IMR-90 (cell line): ENCODE results near the gene ARFGEF3. TPM values are rescaled to one million over a fixed set of nuclear protein-coding genes. Genes with fewer than 3 reads are reported as not detected.

Experiments
- ATAC-seq: fragments of 200-7000 bp; cut with Tn5 transposase; 2 replicates; pipeline ENCODE4 v1.9.1; 2020; ENCODE audit warnings: low read depth, mild to moderate bottlenecking, moderate library complexity
- BruUV-seq: library from RNA; stranded (reverse); fragments of 400-500 nt; replicated peaks from 2 replicates; lab custom pipeline; 2021; lab: Mats Ljungman, UMichigan
- CTCF ChIA-PET: fragments of 300-600 bp; formaldehyde crosslinking; extraction: SDS; loops from one replicate; lab custom pipeline; 2021; ENCODE audit warnings: antibody characterized with exemption; lab: Yijun Ruan, JAX
- POLR2A ChIA-PET: fragments of 300-600 bp; sonication (Branson Sonifier 250); formaldehyde crosslinking; loops from one replicate; lab custom pipeline; 2022; ENCODE audit warnings: antibody characterized with exemption; ENCODE audit not compliant: unreplicated experiment; lab: Charles Lee
- DNase-seq: peaks from one replicate; pipeline ENCODE4 v3.0.0; 2013
- H2AFZ ChIP-seq: replicated peaks from 2 replicates; pipeline ENCODE3; 2013; ENCODE audit warnings: low read length, mild to moderate bottlenecking; ENCODE audit not compliant: poor library complexity
- H2AK5ac ChIP-seq: 2 replicates; pipeline ENCODE4 v1.6.1; 2013; ENCODE audit warnings: low read depth, low read length, inconsistent platforms
- H2AK9ac ChIP-seq: replicated peaks from 2 replicates; pipeline ENCODE3; 2013; ENCODE audit warnings: mild to moderate bottlenecking, low read depth, low read length, moderate library complexity; ENCODE audit not compliant: poor library complexity
- H2BK120ac ChIP-seq: 2 replicates; pipeline ENCODE4 v1.6.1; 2013; ENCODE audit warnings: low read depth, low read length, inconsistent platforms
- H2BK15ac ChIP-seq: 3 replicates; pipeline ENCODE4 v1.6.1; 2013; ENCODE audit warnings: low read depth, low read length, inconsistent platforms
- H2BK20ac ChIP-seq: 2 replicates; pipeline ENCODE4 v1.6.1; 2013; ENCODE audit warnings: low read depth, mild to moderate bottlenecking, inconsistent platforms, low read length, moderate library complexity
- H2BK5ac ChIP-seq: 2 replicates; pipeline ENCODE4 v1.6.1; 2013; ENCODE audit warnings: mild to moderate bottlenecking, low read depth, low read length, inconsistent platforms; ENCODE audit not compliant: poor library complexity, severe bottlenecking
- H3K14ac ChIP-seq: replicated peaks from 2 replicates; pipeline ENCODE4 v1.6.1; 2013; ENCODE audit warnings: low read depth, low read length, inconsistent platforms
- H3K18ac ChIP-seq: 2 replicates; pipeline ENCODE4 v1.6.1; 2013; ENCODE audit warnings: low read depth, low read length, control low read depth
- H3K23ac ChIP-seq: 2 replicates; pipeline ENCODE4 v1.6.1; 2013; ENCODE audit warnings: low read depth, low read length, inconsistent platforms
- H3K27ac ChIP-seq: 2 replicates; pipeline ENCODE4 v1.5.1; 2013; ENCODE audit warnings: mild to moderate bottlenecking, control low read depth, low read length; ENCODE audit not compliant: insufficient read depth
- H3K27me3 ChIP-seq: 2 replicates; pipeline ENCODE4 v1.6.1; 2013; ENCODE audit warnings: low read length; ENCODE audit not compliant: control insufficient read depth, insufficient read depth
- H3K36me3 ChIP-seq: 2 replicates; pipeline ENCODE4 v1.6.1; 2013; ENCODE audit warnings: low read length, mixed read lengths; ENCODE audit not compliant: control insufficient read depth, insufficient read depth
- H3K4ac ChIP-seq: 2 replicates; pipeline ENCODE4 v1.6.1; 2013; ENCODE audit warnings: low read depth, low read length, inconsistent platforms
- H3K4me1 ChIP-seq: 2 replicates; pipeline ENCODE4 v1.6.1; 2013; ENCODE audit warnings: low read length, mixed read lengths; ENCODE audit not compliant: control insufficient read depth, insufficient read depth
- H3K4me2 ChIP-seq: 2 replicates; pipeline ENCODE4 v1.6.1; 2013; ENCODE audit warnings: low read depth, mild to moderate bottlenecking, control low read depth, low read length, moderate library complexity
- H3K4me3 ChIP-seq: 2 replicates; pipeline ENCODE4 v1.5.1; 2013; ENCODE audit warnings: low read depth, mild to moderate bottlenecking, control low read depth, low read length, moderate library complexity; ENCODE audit not compliant: insufficient read depth
- H3K56ac ChIP-seq: 2 replicates; pipeline ENCODE4 v1.6.1; 2013; ENCODE audit warnings: low read length, inconsistent platforms; ENCODE audit not compliant: insufficient read depth; ENCODE audit errors: extremely low read depth
- H3K79me1 ChIP-seq, 2 experiments: 2 replicates each; pipeline ENCODE4 v1.6.1; 2013; ENCODE audit warnings: low read length in 2 of 2, inconsistent platforms in 1 of 2, low read depth in 1 of 2
- H3K9ac ChIP-seq: 2 replicates; pipeline ENCODE4 v1.6.1; 2013; ENCODE audit warnings: low read depth, low read length, control low read depth
- H3K9me1 ChIP-seq: 2 replicates; pipeline ENCODE4 v1.6.1; 2013; ENCODE audit warnings: low read length, inconsistent platforms; ENCODE audit not compliant: insufficient read depth
- H3K9me3 ChIP-seq: 2 replicates; pipeline ENCODE4 v1.6.1; 2013; ENCODE audit warnings: low read length; ENCODE audit not compliant: control insufficient read depth, insufficient read depth
- H4K20me1 ChIP-seq: 2 replicates; pipeline ENCODE4 v1.6.1; 2013; ENCODE audit warnings: low read length, inconsistent platforms; ENCODE audit not compliant: insufficient read depth
- H4K5ac ChIP-seq: 2 replicates; pipeline ENCODE4 v1.6.1; 2013; ENCODE audit warnings: mild to moderate bottlenecking, low read depth, low read length, control low read depth
- H4K8ac ChIP-seq, 2 experiments: 2 replicates each; pipeline ENCODE4 v1.6.1; 2013; ENCODE audit warnings: low read depth in 2 of 2, low read length in 2 of 2, control low read depth in 1 of 2, inconsistent platforms in 1 of 2
- H4K91ac ChIP-seq: 2 replicates; pipeline ENCODE4 v1.6.1; 2013; ENCODE audit warnings: low read depth, low read length, inconsistent platforms; ENCODE audit not compliant: insufficient read depth
- BHLHE40 ChIP-seq: fragments of 150-350 bp; IDR thresholded peaks from 2 replicates; pipeline ENCODE4 v1.6.1; 2016; ENCODE audit warnings: mild to moderate bottlenecking, low read depth, low read length
- CEBPB ChIP-seq: IDR thresholded peaks from 2 replicates; pipeline ENCODE4 v1.6.1; 2012; ENCODE audit warnings: low read depth, low read length, improper control_type of control experiment
- CHD1 ChIP-seq: IDR thresholded peaks from 2 replicates; pipeline ENCODE4 v1.6.1; 2012; ENCODE audit warnings: low read depth, low read length, improper control_type of control experiment
- CTCF ChIP-seq: conservative IDR thresholded peaks from 2 replicates; pipeline ENCODE4 v1.5.1; 2012; ENCODE audit warnings: mild to moderate bottlenecking, low read depth, low read length, improper control_type of control experiment
- ELK1 ChIP-seq: fragments of 150-350 bp; IDR thresholded peaks from 2 replicates; pipeline ENCODE4 v1.6.1; 2016; ENCODE audit warnings: low read depth, mild to moderate bottlenecking, low read length, moderate library complexity, borderline replicate concordance
- FOS ChIP-seq: fragments of 150-350 bp; IDR thresholded peaks from 2 replicates; pipeline ENCODE4 v1.6.1; 2016; ENCODE audit warnings: low read depth, low read length
- MAFK ChIP-seq: IDR thresholded peaks from 2 replicates; pipeline ENCODE4 v1.6.1; 2012; ENCODE audit warnings: low read depth, low read length, improper control_type of control experiment
- MAZ ChIP-seq: IDR thresholded peaks from 2 replicates; pipeline ENCODE4 v1.6.1; 2012; ENCODE audit warnings: low read depth, mild to moderate bottlenecking, low read length, improper control_type of control experiment, moderate library complexity, borderline replicate concordance
- MXI1 ChIP-seq: IDR thresholded peaks from 2 replicates; pipeline ENCODE4 v1.6.1; 2012; ENCODE audit warnings: low read depth, mild to moderate bottlenecking, low read length, moderate library complexity, borderline replicate concordance
- NFE2L2 ChIP-seq: fragments of 150-350 bp; IDR thresholded peaks from 2 replicates; pipeline ENCODE4 v1.6.1; 2016; ENCODE audit warnings: low read depth, mild to moderate bottlenecking, low read length
- POLR2A ChIP-seq: IDR thresholded peaks from 2 replicates; pipeline ENCODE4 v1.6.1; 2012; ENCODE audit warnings: mild to moderate bottlenecking, low read depth, low read length
- RAD21 ChIP-seq: IDR thresholded peaks from 2 replicates; pipeline ENCODE4 v1.6.1; 2012; ENCODE audit warnings: low read length, improper control_type of control experiment
- RCOR1 ChIP-seq: IDR thresholded peaks from 2 replicates; pipeline ENCODE4 v1.6.1; 2012; ENCODE audit warnings: mild to moderate bottlenecking, low read length, improper control_type of control experiment; ENCODE audit not compliant: insufficient replicate concordance
- RFX5 ChIP-seq: IDR thresholded peaks from 2 replicates; pipeline ENCODE4 v1.8.0; 2012; ENCODE audit warnings: low read depth, mild to moderate bottlenecking, low read length, moderate library complexity
- SMC3 ChIP-seq: fragments of 150-350 bp; IDR thresholded peaks from 2 replicates; pipeline ENCODE4 v1.6.1; 2016; ENCODE audit warnings: low read depth, mild to moderate bottlenecking, antibody characterized with exemption, low read length, moderate library complexity
- USF2 ChIP-seq: fragments of 150-350 bp; IDR thresholded peaks from 2 replicates; pipeline ENCODE4 v1.6.1; 2017; ENCODE audit warnings: mild to moderate bottlenecking, antibody characterized with exemption, low read length, low read depth
- WGBS, 2 experiments: methylation state at CpG; one replicate each; pipeline versions ENCODE4 v1.1.5 to v1.1.7; 2013; ENCODE audit warnings: missing lambda C conversion rate in 2 of 2; ENCODE audit not compliant: insufficient read length in 1 of 2; ENCODE audit errors: extremely low coverage in 2 of 2; 5-methylcytosine and 5-hydroxymethylcytosine counted together
- dilution Hi-C: fragments of 300-500 bp; cut with HindIII; formaldehyde crosslinking; loops from one replicate; pipeline ENCODE4 v1.14.3; 2018; ENCODE audit warnings: low sequenced_read_pairs; ENCODE audit not compliant: unreplicated experiment
- in situ Hi-C: fragments of 300-500 bp; cut with MboI; formaldehyde crosslinking; loops from 3 replicates; pipeline ENCODE4 v1.14.3; 2019; ENCODE audit warnings: low sequenced_read_pairs, inconsistent platforms, mixed read lengths
- intact Hi-C: fragments of 100-400 bp; cut with micrococcal nuclease; formaldehyde crosslinking; loops from 2 replicates; pipeline ENCODE4 v1.10.0; 2022
- polyA plus RNA-seq, 3 experiments: library from polyadenylated mRNA; depleted of rRNA; stranded (reverse); fragments of >200 nt; gene quantifications; 2 replicates each; pipeline ENCODE4 v1.2.3, GENCODE V29; 2012; ENCODE audit warnings: low replicate concordance in 1 of 3
- total RNA-seq: library from RNA; depleted of rRNA; stranded (reverse); fragments of >200 nt; gene quantifications from 2 replicates; pipeline ENCODE4 v1.2.3, GENCODE V29; 2012

Gene ARFGEF3
- total and polyA plus RNA-seq, 2 of the 4 experiments (the other 2 are of a cell fraction) = under 0.01 to 0.02 TPM

GRCh38 chr6:138321934-138322333 lies 160.2 kb downstream of the ARFGEF3 start:
- intact Hi-C loops = no loop called here
- no peak overlapping the region for H3K18ac ChIP-seq
- TF ChIP-seq FOS (no peak), ELK1 (no peak), RFX5 (no peak), MAZ (no peak), CHD1 (no peak), RAD21 (no peak), USF2 (no peak), MAFK (no peak), POLR2A (no peak), SMC3 (no peak), CTCF (no peak), MXI1 (no peak), RCOR1 (no peak), CEBPB (no peak), NFE2L2 (no peak), BHLHE40 (no peak)
- in situ Hi-C loops = no loop called here
- no TSS peak for BruUV-seq
- H3K4me3 ChIP-seq = no peak overlapping the region
- H3K36me3 ChIP-seq = no peaks in the 10 kb centered on the region
- H2AK9ac ChIP-seq = no peak overlapping the region
- POLR2A ChIA-PET = no interaction called here
- ATAC-seq (no peak), DNase-seq (no peak)
- no peak overlapping the region for H2BK15ac ChIP-seq
- H3K4ac ChIP-seq = no peak overlapping the region
- H4K5ac ChIP-seq = no peak overlapping the region
- H3K56ac ChIP-seq = no peak overlapping the region
- H3K9me3 ChIP-seq = peaks cover 2% of the 10 kb centered on the region; the same call in 1 of the 2 replicates
- no peak overlapping the region for H3K14ac ChIP-seq
- no peak overlapping the region for H2AK5ac ChIP-seq
- dilution Hi-C loops = no loop called here
- H3K27ac ChIP-seq = no peak overlapping the region
- H3K23ac ChIP-seq = no peak overlapping the region
- no peak overlapping the region for H4K91ac ChIP-seq
- no peaks in the 10 kb centered on the region for H3K79me1 ChIP-seq
- no peak overlapping the region for H2BK20ac ChIP-seq
- no peaks in the 10 kb centered on the region for H3K9me1 ChIP-seq
- H4K8ac ChIP-seq = no peak overlapping the region
- H3K9ac ChIP-seq = no peak overlapping the region
- H3K4me2 ChIP-seq = no peak overlapping the region
- H2BK120ac ChIP-seq = no peak overlapping the region
- H4K20me1 ChIP-seq = no peaks in the 10 kb centered on the region
- CTCF ChIA-PET = no interaction called here
- H3K4me1 ChIP-seq = no peaks in the 10 kb centered on the region
- WGBS, 2 experiments = 67% methylated on average over 1 of the region's 4 CpGs; no CpG with 5 or more reads in 1 of the 2 experiments
- no peak overlapping the region for H2AFZ ChIP-seq
- peaks cover 15% of the 10 kb centered on the region for H3K27me3 ChIP-seq
- no peak overlapping the region for H2BK5ac ChIP-seq
